Measurements from ENCODE around the gene ARHGEF2. TPM values are rescaled to one million over a fixed set of nuclear protein-coding genes. Genes with fewer than 3 reads are reported as not detected.

ARHGEF2 gene
- total RNA-seq, 1 donor from 2014 or later = 89.7 TPM

GRCh38 chr1:155946633-155947219 is 31.6 kb downstream of the ARHGEF2 start:
- no peak for TF ChIP-seq CTCF (conservative IDR thresholded peaks at IDR 0.05; ENCODE audit: low read depth, low read length)

GRCh38 chr1:155944444-155944799 is 33.9 kb downstream of the ARHGEF2 start:
- no peak for TF ChIP-seq CTCF (conservative IDR thresholded peaks at IDR 0.05; ENCODE audit: low read depth, low read length)
- no peak for DNase-seq (ENCODE audit: low read depth)

More at GRCh38 chr1:155946633-155947219, 31.6 kb downstream of the ARHGEF2 start:
- DNase-seq (ENCODE audit: low read depth) = no peak
- H3K4me3 ChIP-seq (ENCODE audit: low read depth, low read length) = no peak overlapping the region

GRCh38 chr1:155942578-155943141 is 35.7 kb downstream of the ARHGEF2 start:
- H3K4me3 ChIP-seq (ENCODE audit: low read depth, low read length) = no peak overlapping the region
- no peak for TF ChIP-seq CTCF (conservative IDR thresholded peaks at IDR 0.05; ENCODE audit: low read depth, low read length)
- no peak for DNase-seq (ENCODE audit: low read depth)

More at GRCh38 chr1:155944444-155944799, 33.9 kb downstream of the ARHGEF2 start:
- no peak overlapping the region for H3K4me3 ChIP-seq (ENCODE audit: low read depth, low read length)

GRCh38 chr1:155941845-155942531 is 36.4 kb downstream of the ARHGEF2 start:
- TF ChIP-seq CTCF (conservative IDR thresholded peaks at IDR 0.05; ENCODE audit: low read depth, low read length) = no peak
- DNase-seq (ENCODE audit: low read depth) = no peak

GRCh38 chr1:155940993-155941844 is 37.1 kb downstream of the ARHGEF2 start, which contains the start of gene RXFP4:
Gene RXFP4 (plus strand): TSS chr1:155941638. CDS start chr1:155941710, 72 bp downstream.
- TF ChIP-seq CTCF (conservative IDR thresholded peaks at IDR 0.05; ENCODE audit: low read depth, low read length) = no peak
- no peak for DNase-seq (ENCODE audit: low read depth)
- H3K4me3 ChIP-seq (ENCODE audit: low read depth, low read length) = no peak within 1 kb of the TSS

More at GRCh38 chr1:155941845-155942531, 36.4 kb downstream of the ARHGEF2 start:
- no peak overlapping the region for H3K4me3 ChIP-seq (ENCODE audit: low read depth, low read length)

- no peak overlapping the region for H3K4me3 ChIP-seq (ENCODE audit: low read depth, low read length)
- no peak for TF ChIP-seq CTCF (conservative IDR thresholded peaks at IDR 0.05; ENCODE audit: low read depth, low read length)
- no peak for DNase-seq (ENCODE audit: low read depth)
Measured at GRCh38 chr1:155940482-155940992, 37.8 kb downstream of the ARHGEF2 start.
